ENCODE results near the gene ARID1B.
"Not testable (repeated sequence)": the region's sequence is repeated elsewhere in the genome, so short reads cannot be mapped to it uniquely, and the experiment has no call there.

The ARID1B gene

GRCh38 chr6:156945789-156946172 is 168.6 kb downstream of the ARID1B start:
- POLR2A ChIA-PET; H3K4me3 ChIP-seq (ENCODE audit: low read depth, low read length); H3K27ac ChIP-seq (ENCODE audit: extremely low read depth, low read depth, low read length); H3K9me3 ChIP-seq (ENCODE audit: control insufficient read depth, insufficient read depth, low read depth, low read length); H3K36me3 ChIP-seq (ENCODE audit: control insufficient read depth in 2 of 2, insufficient read depth in 1 of 2, low read length in 2 of 2); H3K4me1 ChIP-seq (ENCODE audit: control insufficient read depth, insufficient read depth, low read length): not testable (repeated sequence)
- TF ChIP-seq ZNF121 (tag by site-specific recombination; IDR thresholded peaks at IDR 0.05): peak; percentile 81
- CTCF ChIA-PET: interaction anchor here (0.7 kb wide), 1 partner anchor 8 kb away, joined by 5 read pairs; no protein-coding TSS in a partner anchor

GRCh38 chr6:156946370-156946936 is 169.3 kb downstream of the ARID1B start:
- H3K27ac ChIP-seq (ENCODE audit: extremely low read depth, low read depth, low read length): no peak overlapping the region
- POLR2A ChIA-PET: no interaction called here
- CTCF ChIA-PET: interaction anchor here (0.7 kb wide), 1 partner anchor 9 kb away, joined by 5 read pairs; no protein-coding TSS in a partner anchor
- TF ChIP-seq EGR2 (tag by site-specific recombination; IDR thresholded peaks at IDR 0.05; ENCODE audit: low read depth) (peak; percentile 88), ZNF404 (tag by site-specific recombination; IDR thresholded peaks at IDR 0.05) (no peak), ZFHX2 (tag by site-specific recombination; conservative IDR thresholded peaks at IDR 0.05) (peak; percentile 81)
- no peaks in the 10 kb centered on the region for H3K36me3 ChIP-seq (ENCODE audit: control insufficient read depth in 2 of 2, insufficient read depth in 1 of 2, low read length in 2 of 2)
- H3K9me3 ChIP-seq (ENCODE audit: control insufficient read depth, insufficient read depth, low read depth, low read length): no peaks in the 10 kb centered on the region
- H3K4me1 ChIP-seq (ENCODE audit: control insufficient read depth, insufficient read depth, low read length): peaks cover 10% of the 10 kb centered on the region; the same call in 1 of the 2 replicates
- no peak overlapping the region for H3K4me3 ChIP-seq (ENCODE audit: low read depth, low read length)

- TF ChIP-seq EGR2 (tag by site-specific recombination; IDR thresholded peaks at IDR 0.05; ENCODE audit: low read depth) (peak; percentile 95), HIC1 (tag by site-specific recombination; IDR thresholded peaks at IDR 0.05) (no peak), ZFHX2 (tag by site-specific recombination; conservative IDR thresholded peaks at IDR 0.05) (peak; percentile 89)
- POLR2A ChIA-PET: no interaction called here
- no peak overlapping the region for H3K4me3 ChIP-seq (ENCODE audit: low read depth, low read length)
- H3K4me1 ChIP-seq (ENCODE audit: control insufficient read depth, insufficient read depth, low read length): peaks cover 12% of the 10 kb centered on the region
- CTCF ChIA-PET: interaction anchor here (0.7 kb wide), 1 partner anchor 47 kb away, joined by 6 read pairs; no protein-coding TSS in a partner anchor
- no peaks in the 10 kb centered on the region for H3K36me3 ChIP-seq (ENCODE audit: control insufficient read depth in 2 of 2, insufficient read depth in 1 of 2, low read length in 2 of 2)
- no peaks in the 10 kb centered on the region for H3K9me3 ChIP-seq (ENCODE audit: control insufficient read depth, insufficient read depth, low read depth, low read length)
- no peak overlapping the region for H3K27ac ChIP-seq (ENCODE audit: extremely low read depth, low read depth, low read length)
Observed at GRCh38 chr6:156948277-156948676, 171.1 kb downstream of the ARID1B start.

- H3K9me3 ChIP-seq (ENCODE audit: control insufficient read depth, insufficient read depth, low read depth, low read length): no peaks in the 10 kb centered on the region
- ChIA-PET CTCF (interaction anchor here (0.7 to 1.4 kb wide), 3 partner anchors 14 to 82 kb away, joined by 3 to 5 read pairs (median 5); no protein-coding TSS in a partner anchor), POLR2A (no interaction called here)
- no peaks in the 10 kb centered on the region for H3K36me3 ChIP-seq (ENCODE audit: control insufficient read depth in 2 of 2, insufficient read depth in 1 of 2, low read length in 2 of 2)
- H3K4me3 ChIP-seq (ENCODE audit: low read depth, low read length): no peak overlapping the region
- no peak overlapping the region for H3K27ac ChIP-seq (ENCODE audit: extremely low read depth, low read depth, low read length)
- H3K4me1 ChIP-seq (ENCODE audit: control insufficient read depth, insufficient read depth, low read length): peaks cover 13% of the 10 kb centered on the region
- no peak for TF ChIP-seq REPIN1 (tag by site-specific recombination; IDR thresholded peaks at IDR 0.05; ENCODE audit: low read depth)
- TF ChIP-seq ZBTB44 (tag by site-specific recombination; IDR thresholded peaks at IDR 0.05): no peak
- TF ChIP-seq ZNF660 (tag by site-specific recombination; IDR thresholded peaks at IDR 0.05): no peak
- no peak for TF ChIP-seq OSR2 (tag by site-specific recombination; IDR thresholded peaks at IDR 0.05)
- TF ChIP-seq ZBTB7A (tag by site-specific recombination; IDR thresholded peaks at IDR 0.05; ENCODE audit: low read depth): no peak
- no peak for TF ChIP-seq ZNF521 (tag by site-specific recombination; IDR thresholded peaks at IDR 0.05)
- TF ChIP-seq ZNF670 (tag by site-specific recombination; IDR thresholded peaks at IDR 0.05; ENCODE audit: low read depth): no peak
- TF ChIP-seq WT1 (tag by site-specific recombination; IDR thresholded peaks at IDR 0.05): no peak
- no peak for TF ChIP-seq ZNF777 (tag by site-specific recombination; IDR thresholded peaks at IDR 0.05; ENCODE audit: borderline replicate concordance)
- 0 out of 2 replicates have a peak, but pooled peaks have one; percentile 16 for TF ChIP-seq ZNF366 (tag by site-specific recombination; conservative IDR thresholded peaks at IDR 0.05)
- no peak for TF ChIP-seq ZNF768 (tag by site-specific recombination; IDR thresholded peaks at IDR 0.05)
- TF ChIP-seq GLI4 (tag by site-specific recombination; IDR thresholded peaks at IDR 0.05): no peak
- peak; percentile 51; the same call in 1 of the 2 replicates for TF ChIP-seq PRDM6 (tag by site-specific recombination; IDR thresholded peaks at IDR 0.05)
- TF ChIP-seq ZEB2 (tag by site-specific recombination; IDR thresholded peaks at IDR 0.05): peak; percentile 29; the same call in 1 of the 2 replicates
- TF ChIP-seq ZFP3 (tag by site-specific recombination; IDR thresholded peaks at IDR 0.05; ENCODE audit: low read depth): no peak
- TF ChIP-seq ZNF248 (tag by site-specific recombination; IDR thresholded peaks at IDR 0.05): no peak
Observed at GRCh38 chr6:156948807-156949206, 171.6 kb downstream of the ARID1B start.

Data from HEK293 (cell line).